OCI-LY1 (cell line): ENCODE data around the gene CHRNA9.

Experiments used
- CTCF ChIP-seq: fragments of 200-600 bp; sonication (generic), shearing (Covaris generic); IDR thresholded peaks from 2 replicates; pipeline ENCODE4 v1.5.1; 2017; ENCODE audit warnings: mild to moderate bottlenecking, antibody characterized with exemption, low read length, moderate library complexity, mixed read lengths
- EZH2 ChIP-seq: fragments of 200-600 bp; sonication (generic), shearing (Covaris generic); IDR thresholded peaks from 2 replicates; pipeline ENCODE4 v1.8.0; 2017; ENCODE audit warnings: borderline replicate concordance, mixed run types, mild to moderate bottlenecking, antibody characterized with exemption, low read length, moderate library complexity, mixed read lengths

GRCh38 chr4:40317916-40318658, 17.0 kb upstream of the CHRNA9 start:
- no peak for TF ChIP-seq CTCF
- no peak for TF ChIP-seq EZH2
